ENCODE measurements around the gene CHRNA9.
"Not testable (repeated sequence)": the region's sequence is repeated elsewhere in the genome, so short reads cannot be mapped to it uniquely, and the experiment has no call there.

CHRNA9 gene, protein sequence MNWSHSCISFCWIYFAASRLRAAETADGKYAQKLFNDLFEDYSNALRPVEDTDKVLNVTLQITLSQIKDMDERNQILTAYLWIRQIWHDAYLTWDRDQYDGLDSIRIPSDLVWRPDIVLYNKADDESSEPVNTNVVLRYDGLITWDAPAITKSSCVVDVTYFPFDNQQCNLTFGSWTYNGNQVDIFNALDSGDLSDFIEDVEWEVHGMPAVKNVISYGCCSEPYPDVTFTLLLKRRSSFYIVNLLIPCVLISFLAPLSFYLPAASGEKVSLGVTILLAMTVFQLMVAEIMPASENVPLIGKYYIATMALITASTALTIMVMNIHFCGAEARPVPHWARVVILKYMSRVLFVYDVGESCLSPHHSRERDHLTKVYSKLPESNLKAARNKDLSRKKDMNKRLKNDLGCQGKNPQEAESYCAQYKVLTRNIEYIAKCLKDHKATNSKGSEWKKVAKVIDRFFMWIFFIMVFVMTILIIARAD

DNA sequence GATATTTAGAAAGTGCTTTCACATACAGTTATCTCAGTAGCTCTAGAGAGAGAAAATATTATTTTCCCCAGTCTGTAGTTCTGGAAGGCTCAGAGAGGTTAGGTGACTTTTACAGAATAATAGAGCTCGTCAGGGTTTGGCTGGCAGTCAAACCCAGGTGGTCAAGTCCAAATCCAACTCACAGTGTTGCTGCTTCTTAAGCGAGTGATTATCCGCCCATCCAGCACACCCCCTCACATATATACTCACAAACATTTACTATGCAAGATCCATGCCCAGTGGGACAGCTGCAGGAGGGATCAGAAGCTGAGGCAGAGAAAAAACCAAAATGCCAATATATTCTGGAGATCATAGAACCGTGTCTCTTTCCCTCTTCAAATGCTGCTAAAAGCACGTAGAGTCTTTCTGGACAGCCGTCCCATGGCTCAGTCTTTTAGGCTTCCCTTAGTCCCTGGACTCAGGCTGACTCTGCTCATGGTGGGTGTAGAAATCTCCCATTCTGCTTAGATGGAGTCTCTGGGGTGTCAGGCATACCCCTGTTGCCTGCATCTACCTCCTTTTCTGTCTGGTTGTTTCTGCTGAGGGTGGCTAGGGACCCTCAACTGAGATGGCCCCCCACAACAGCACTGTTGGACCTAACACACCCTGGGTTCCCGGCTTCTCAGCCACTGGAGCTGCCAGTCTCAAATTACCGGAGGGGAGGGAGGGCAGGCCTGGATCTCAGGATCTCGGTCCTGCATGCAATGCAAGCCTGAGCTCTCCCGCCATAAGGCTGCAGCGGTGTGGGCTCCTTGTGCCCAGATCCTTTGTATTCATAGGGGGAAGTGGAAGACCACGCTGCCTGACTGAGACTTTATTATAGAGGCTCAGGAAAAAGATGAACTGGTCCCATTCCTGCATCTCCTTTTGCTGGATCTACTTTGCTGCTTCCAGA lies at the start of gene CHRNA9:
Gene CHRNA9, plus strand, starts transcription at position 743 of the 934 bp plus-strand sequence. Its CDS starts 135 bp downstream, at position 878.
- DNase-seq, result no peak
- in situ Hi-C loops (cut with HindIII; ENCODE audit: low pct_ligation_motif_present, low pct_unique_long_range_greater_than_20kb, low sequenced_read_pairs), result no loop called here

DNA sequence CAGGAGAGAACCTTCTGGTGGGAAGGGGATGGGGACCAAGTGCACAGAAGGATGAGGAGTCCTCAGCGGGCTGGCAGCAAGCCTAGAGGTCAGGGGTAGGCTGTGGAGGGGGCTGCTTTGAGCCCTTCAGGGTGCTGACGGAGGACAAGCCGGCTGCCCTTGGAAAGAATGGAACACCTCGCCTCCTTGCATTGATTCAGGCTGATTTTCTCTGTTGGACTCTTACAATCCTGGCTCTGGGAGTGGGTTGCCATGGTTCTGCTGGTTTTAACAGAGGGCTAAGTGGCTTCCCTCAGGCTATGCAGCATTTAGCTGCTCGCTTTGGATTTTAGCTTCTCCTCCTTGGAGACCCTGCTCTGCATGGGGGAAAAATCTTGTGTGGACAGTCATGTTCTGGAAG lies 49.4 kb upstream of the CHRNA9 start:
- DNase-seq, result no peak
- in situ Hi-C loops (cut with HindIII; ENCODE audit: low pct_ligation_motif_present, low pct_unique_long_range_greater_than_20kb, low sequenced_read_pairs), result no loop called here

DNA sequence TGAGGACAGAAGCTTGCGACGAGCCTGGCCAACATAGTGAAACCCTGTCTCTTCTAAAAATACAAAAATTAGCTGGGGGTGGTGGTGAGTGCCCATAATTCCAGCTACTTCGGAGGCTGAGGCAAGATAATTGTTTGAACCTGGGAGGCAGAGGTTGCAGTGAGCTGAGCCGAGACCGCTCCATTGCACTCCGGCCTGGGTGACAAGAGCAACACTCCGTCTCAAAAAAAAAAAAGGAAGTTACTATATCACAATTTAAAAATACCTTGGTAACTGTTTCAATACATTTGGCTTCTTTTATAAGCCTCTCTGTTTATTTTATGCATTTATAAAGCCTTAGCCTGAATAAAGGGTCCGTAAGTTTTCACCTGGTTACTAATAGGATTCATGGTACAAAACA lies 46.6 kb upstream of the CHRNA9 start:
- in situ Hi-C loops (cut with HindIII; ENCODE audit: low pct_ligation_motif_present, low pct_unique_long_range_greater_than_20kb, low sequenced_read_pairs), result no loop called here
- no peak for DNase-seq

- no peak for DNase-seq
Observed at GRCh38 chr4:40289366-40290188, 45.6 kb upstream of the CHRNA9 start.

DNA sequence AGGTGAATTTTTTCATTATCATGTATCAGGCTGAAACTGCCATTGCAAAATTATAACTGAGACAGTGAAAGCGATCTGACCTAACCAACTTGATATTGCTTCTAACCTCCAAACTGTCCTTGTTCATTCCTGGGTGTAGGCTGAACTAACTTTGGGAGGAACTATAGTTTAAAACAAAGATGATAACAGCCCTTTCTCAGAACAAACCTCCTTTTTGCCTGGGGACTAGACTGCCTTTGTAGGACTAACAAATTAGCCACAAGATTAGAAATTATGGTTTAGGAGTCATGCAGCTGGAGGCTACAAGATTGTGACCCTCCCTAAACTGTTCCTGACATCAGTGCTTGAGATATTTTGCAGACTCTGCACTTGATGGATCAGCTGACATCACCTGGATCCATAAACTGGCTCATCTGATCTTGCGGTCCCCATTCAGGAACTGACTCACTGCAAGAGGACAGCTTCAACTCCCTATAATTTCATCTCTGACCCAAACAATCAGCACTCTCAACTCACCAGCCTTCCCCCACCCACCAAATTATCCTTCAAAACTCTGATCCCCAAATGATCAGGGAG lies 44.4 kb upstream of the CHRNA9 start:
- DNase-seq; in situ Hi-C loops (cut with HindIII; ENCODE audit: low pct_ligation_motif_present, low pct_unique_long_range_greater_than_20kb, low sequenced_read_pairs): not testable (repeated sequence)

More at GRCh38 chr4:40289366-40290188, 45.6 kb upstream of the CHRNA9 start:
- in situ Hi-C loops (cut with HindIII; ENCODE audit: low pct_ligation_motif_present, low pct_unique_long_range_greater_than_20kb, low sequenced_read_pairs), result no loop called here

- in situ Hi-C loops (cut with HindIII; ENCODE audit: low pct_ligation_motif_present, low pct_unique_long_range_greater_than_20kb, low sequenced_read_pairs), result no loop called here
- no peak for DNase-seq
Observed at GRCh38 chr4:40292313-40292759, 42.8 kb upstream of the CHRNA9 start.

DNA sequence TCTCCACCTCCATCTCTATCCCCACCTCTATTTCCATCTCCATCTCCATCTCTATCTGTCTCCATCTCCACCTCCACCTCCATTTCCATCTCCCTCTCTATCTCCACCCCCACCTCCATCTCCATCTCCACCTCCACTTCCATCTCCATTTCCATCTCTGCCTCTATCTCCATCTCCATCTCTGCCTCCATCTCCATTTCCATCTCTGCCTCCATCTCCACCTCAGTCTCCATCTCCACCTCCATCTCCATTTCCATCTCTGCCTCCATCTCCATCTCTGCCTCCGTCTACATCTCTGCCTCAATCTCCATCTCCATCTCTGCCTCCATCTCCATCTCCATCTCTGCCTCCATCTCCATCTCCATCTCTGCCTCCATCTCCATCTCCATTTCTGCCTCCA lies 40.8 kb upstream of the CHRNA9 start:
- in situ Hi-C loops (cut with HindIII; ENCODE audit: low pct_ligation_motif_present, low pct_unique_long_range_greater_than_20kb, low sequenced_read_pairs), result no loop called here

DNA sequence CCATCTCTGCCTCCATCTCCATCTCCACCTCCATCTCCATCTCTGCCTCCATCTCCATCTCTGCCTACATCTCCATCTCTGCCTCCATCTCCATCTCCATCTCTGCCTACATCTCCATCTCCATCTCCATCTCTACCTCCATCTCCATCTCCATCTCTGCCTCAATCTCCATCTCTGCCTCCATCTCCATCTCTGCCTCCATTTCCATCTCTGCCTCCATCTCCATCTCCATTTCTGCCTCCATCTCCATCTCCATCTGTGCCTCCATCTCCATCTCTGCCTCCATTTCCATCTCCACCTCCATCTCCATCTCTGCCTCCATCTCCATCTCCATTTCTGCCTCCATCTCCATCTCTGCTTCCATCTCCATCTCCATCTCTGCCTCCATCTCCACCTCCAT lies 40.1 kb upstream of the CHRNA9 start:
- DNase-seq; in situ Hi-C loops (cut with HindIII; ENCODE audit: low pct_ligation_motif_present, low pct_unique_long_range_greater_than_20kb, low sequenced_read_pairs): not testable (repeated sequence)

More for the DNA sequence above, 40.8 kb upstream of the CHRNA9 start:
- no peak for DNase-seq

DNA sequence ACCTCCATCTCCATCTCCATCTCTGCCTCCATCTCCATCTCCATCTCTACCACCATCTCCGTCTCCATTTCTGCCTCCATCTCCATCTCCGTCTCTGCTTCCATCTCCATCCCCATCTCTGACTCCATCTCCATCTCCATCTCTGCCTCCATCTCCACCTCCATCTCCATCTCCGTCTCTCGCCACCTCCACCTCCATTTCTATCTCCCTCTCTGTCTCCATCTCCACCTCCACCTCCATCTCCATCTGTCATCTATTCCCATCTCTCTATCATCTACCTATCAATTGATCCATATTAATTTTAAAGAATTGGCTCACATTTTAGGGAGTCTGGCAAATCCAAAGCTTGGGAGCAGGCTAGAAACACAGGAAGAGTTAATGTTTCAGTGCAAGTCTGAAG lies 39.6 kb upstream of the CHRNA9 start:
- in situ Hi-C loops (cut with HindIII; ENCODE audit: low pct_ligation_motif_present, low pct_unique_long_range_greater_than_20kb, low sequenced_read_pairs), result no loop called here
- no peak for DNase-seq

DNA sequence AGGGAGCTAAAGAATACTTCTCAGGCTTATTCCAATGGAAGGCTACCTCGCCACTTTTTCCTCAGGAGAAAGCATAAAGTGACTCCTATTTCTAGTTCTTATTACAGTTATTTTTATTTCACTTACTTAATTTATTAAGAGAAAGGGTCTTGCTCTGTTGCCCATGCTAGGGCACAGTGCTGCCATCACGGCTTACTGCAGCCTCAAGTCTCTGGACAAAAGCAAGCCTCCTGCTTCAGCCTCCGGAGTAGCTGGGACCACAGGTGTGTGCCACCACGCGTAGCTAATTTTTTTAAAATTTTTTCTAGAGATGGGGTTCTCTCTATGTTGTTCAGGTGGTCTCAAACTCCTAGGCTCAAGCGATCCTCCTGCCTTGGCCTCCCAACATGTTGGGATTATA lies 36.0 kb upstream of the CHRNA9 start:
- in situ Hi-C loops (cut with HindIII; ENCODE audit: low pct_ligation_motif_present, low pct_unique_long_range_greater_than_20kb, low sequenced_read_pairs), result no loop called here
- DNase-seq, result no peak

GRCh38 chr4:40299811-40300292 lies 35.3 kb upstream of the CHRNA9 start:
- in situ Hi-C loops (cut with HindIII; ENCODE audit: low pct_ligation_motif_present, low pct_unique_long_range_greater_than_20kb, low sequenced_read_pairs), result no loop called here
- no peak for DNase-seq

- DNase-seq, result no peak
- in situ Hi-C loops (cut with HindIII; ENCODE audit: low pct_ligation_motif_present, low pct_unique_long_range_greater_than_20kb, low sequenced_read_pairs), result no loop called here
Observed at GRCh38 chr4:40300371-40301162, 34.6 kb upstream of the CHRNA9 start.

DNA sequence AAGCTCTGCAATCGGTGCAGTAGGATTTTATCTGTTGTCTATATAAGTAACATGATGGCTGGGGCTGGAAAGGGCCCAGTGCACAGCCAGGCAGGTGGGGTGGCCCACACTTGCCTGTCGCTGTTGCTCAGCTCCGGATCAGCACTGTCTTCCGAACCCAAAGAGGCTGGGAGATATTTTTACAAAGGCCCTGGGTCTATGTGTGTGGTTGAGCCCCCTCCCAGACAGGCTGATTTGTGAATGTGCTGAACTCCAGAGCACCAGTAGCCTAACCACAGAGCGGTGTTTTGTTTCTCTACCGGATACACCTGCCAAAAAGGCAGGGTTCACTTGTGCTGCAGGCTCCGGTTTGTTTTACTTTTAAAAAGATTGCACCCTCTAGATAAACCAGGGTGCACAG lies 33.5 kb upstream of the CHRNA9 start:
- in situ Hi-C loops (cut with HindIII; ENCODE audit: low pct_ligation_motif_present, low pct_unique_long_range_greater_than_20kb, low sequenced_read_pairs), result no loop called here
- DNase-seq, result no peak

- in situ Hi-C loops (cut with HindIII; ENCODE audit: low pct_ligation_motif_present, low pct_unique_long_range_greater_than_20kb, low sequenced_read_pairs), result no loop called here
- no peak for DNase-seq
Observed at GRCh38 chr4:40303751-40304150, 31.4 kb upstream of the CHRNA9 start.

- no peak for DNase-seq
- in situ Hi-C loops (cut with HindIII; ENCODE audit: low pct_ligation_motif_present, low pct_unique_long_range_greater_than_20kb, low sequenced_read_pairs), result no loop called here
Observed at GRCh38 chr4:40305328-40306170, 29.6 kb upstream of the CHRNA9 start.

DNA sequence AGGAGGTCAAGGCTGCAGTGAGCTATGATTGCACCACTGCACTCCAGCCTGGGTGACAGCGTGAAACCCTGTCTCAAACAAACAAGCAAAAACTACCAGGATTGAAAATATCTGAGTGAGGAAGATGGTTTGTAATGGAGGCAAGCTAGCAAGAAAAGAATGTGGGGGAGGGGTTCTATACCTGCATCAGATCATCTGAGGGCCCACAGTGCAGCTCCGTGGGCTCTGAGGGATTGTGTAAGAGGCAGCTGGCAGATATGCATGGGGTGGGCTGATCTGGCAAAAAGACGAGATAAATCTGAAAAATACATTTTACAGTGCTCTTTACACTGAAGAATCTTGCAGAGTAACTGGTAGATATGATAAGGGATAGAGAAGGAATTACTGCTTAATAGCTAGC lies 28.9 kb upstream of the CHRNA9 start:
- DNase-seq, result no peak
- in situ Hi-C loops (cut with HindIII; ENCODE audit: low pct_ligation_motif_present, low pct_unique_long_range_greater_than_20kb, low sequenced_read_pairs), result no loop called here
